ENCODE data around the gene LRMDA.

LRMDA gene

DNA sequence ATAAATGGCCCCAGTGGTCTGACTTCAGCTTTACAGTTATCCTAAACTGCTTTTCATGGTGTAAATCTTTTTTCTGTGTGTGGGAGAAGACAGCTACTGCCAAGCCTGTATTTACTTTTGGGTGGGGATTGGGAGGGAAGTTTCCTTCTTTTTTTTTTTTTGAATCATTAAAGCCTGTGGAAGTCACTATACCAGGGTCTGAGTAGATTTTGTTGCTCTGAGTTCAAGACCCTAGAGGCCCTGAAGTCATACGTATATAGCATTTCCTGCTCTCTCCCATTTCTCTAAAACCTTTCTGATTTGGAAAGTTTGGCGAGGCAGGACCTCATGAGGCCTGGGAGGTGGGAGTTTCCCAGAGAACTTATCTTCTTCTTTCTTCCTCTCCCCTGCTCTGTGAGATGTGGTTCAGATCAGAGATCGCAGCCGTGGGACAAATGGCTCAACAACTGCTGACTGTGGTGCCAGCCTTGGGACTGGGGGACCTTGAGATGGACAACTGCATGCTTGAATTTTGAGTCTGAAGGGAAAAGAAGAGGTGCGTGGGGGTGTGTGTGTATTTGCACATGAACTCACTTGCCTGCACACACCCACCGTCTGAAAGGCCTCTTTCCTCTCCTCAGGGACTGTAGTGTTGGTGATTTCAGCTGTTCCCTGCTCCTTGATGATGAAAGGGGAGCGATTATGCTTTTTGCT lies 18.1 kb downstream of the LRMDA start:
- DNase-seq = no peak

- no peak for DNase-seq
Measured at GRCh38 chr10:75450075-75450445, 18.6 kb downstream of the LRMDA start.

DNA sequence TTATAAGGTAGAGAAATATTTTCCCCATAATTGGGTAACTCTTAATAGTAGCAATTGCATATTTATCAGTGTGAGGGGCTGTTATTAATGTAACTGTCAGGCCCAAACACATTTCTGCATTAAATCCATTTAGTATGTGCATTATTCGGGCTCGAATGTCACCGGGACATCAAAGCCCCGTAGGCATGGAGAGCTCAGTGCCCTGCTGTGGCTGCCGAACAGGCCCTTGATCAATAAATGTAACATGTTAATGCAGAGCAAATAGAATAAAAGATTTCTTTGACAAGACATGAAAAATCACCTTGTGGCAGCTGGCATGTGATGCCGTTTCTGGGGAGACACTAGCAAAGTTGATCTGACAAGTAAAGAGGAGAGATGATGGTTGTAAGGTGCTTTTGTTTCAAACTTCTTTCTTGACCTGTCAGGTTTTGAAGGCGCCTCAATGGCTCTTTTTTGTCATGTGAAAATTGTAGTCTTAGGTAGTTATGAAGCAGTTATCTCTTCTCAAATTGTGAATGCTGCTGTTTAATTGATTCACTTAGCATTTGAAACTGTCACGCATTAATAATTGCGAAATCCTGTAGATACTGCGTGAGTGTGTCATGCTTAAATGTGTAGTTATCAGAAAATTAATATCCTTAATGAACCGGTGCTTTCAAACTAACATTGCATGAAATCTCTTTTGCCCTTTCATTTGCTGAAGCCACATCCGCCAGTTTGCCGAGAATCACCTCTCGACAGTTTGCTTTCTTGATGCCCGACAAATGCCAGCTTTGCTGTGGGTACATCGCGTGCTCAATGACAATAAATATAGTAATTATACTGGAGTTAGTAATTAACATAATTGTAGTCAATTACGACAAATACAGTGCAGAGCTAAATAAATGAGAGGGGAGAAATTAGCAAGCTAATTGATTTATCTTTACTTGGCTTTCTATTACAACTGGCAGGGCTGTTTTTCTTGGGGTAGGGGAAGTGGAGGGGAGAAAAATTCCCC lies 19.5 kb downstream of the LRMDA start:
- DNase-seq = no peak

GRCh38 chr10:75451831-75452230 lies 20.4 kb downstream of the LRMDA start:
- DNase-seq = no peak

DNA sequence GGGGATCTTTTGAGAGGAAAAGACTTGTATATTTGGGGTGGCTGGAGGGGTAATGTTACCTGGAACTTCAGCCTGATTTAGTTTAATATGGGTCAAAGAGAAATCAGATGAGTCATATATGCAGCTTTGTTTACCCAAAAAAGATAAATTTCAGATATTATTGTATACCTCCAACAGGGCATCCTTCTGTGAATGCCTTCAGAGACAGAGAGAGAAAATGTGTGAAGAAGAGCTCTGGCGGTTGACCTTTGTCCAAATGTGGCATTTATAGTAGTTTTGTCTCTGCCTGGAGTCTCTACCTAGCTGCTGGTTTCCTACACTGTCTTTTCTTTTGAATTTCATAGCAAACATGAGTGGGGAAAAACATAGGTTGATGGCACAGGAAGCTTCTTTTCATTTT lies 21.6 kb downstream of the LRMDA start:
- no peak for DNase-seq

DNA sequence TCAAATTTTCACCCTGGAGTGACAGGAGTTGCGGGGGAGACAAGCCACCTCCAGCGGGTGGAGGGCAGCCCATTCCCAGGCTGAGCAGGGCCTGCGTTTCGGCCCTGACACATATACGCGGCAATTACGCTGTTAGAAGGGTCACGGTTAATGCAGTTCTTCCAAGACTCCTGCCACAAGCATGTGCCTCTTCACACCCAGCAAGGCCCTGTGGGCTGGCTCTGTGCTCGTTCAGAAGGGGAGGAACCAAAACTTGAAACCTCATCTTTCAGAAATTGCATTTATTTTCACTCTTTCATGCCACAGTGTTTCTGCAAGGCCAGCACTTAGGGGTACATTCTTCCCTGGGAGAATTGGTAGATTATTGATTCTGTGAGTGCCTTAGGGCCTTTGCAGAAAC lies 24.7 kb downstream of the LRMDA start:
- no peak for DNase-seq

DNA sequence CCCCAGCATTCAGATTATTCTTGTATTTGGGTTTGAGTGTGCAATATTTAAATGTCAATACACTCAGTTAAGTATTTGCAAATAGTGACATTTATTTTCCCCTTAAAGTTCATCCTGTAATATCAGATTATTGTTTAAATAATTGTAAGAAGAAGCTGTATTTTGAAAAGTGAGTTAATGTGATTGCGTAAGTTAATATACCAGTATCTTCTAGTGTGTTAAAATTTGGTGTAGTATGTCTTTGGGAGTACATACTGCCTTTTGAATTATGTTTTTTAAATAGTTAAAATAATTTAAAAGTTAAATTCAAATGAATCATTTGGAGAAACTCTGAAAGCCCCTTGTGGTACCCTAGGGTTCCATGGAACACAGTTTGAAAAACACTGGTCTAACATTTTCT lies 28.6 kb downstream of the LRMDA start:
- DNase-seq = no peak

DNA sequence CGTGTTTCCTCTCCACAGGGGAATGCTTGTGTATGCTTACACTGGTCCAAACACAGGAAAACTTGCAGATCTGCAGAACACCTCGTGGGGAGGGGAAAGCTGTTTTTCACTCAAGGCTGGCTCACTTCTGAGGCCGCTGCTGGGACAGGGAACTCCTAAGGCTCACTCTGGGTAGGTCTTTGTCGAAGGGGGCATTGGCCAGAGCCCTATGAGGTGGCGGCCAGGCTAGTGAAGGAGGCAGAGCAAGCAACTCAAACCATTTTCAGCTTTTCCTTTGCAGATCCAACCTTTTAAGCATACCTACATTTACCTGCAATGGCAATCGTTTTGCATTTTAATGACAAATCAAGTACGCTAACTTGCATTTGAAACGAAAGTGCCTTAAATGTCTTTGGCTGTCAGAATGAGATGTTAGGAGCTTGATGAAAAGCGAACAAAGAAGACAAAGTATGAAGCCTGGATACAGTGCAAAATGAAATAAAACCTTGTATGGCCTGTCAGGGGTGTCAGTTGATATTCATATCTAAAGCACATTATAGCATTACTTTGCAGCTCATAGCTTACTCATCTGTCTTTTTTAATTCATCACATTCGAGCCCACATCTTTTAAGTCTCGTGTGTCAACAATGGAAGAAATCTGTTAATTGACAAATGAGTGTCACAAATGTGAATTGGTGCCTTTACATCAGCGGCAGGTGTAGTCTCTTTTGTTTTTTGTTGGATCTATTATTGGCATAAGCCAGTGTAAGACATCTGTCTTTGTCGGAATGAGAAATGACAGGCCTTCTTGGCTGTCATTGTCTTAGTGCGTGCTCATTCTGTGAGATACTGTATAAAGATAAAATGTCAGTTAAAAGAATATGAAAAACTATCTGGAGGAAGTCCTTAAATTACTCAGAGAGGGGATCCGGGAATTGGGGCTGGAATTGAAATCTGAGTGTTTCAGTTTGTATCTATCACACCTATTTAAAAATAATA lies 30.5 kb downstream of the LRMDA start:
- DNase-seq = no peak

GRCh38 chr10:75462865-75463264 lies 31.4 kb downstream of the LRMDA start:
- DNase-seq = no peak

GRCh38 chr10:75464478-75465449 lies 33.3 kb downstream of the LRMDA start:
- no peak for DNase-seq

GRCh38 chr10:75465450-75465827 lies 34.0 kb downstream of the LRMDA start:
- no peak for DNase-seq

DNA sequence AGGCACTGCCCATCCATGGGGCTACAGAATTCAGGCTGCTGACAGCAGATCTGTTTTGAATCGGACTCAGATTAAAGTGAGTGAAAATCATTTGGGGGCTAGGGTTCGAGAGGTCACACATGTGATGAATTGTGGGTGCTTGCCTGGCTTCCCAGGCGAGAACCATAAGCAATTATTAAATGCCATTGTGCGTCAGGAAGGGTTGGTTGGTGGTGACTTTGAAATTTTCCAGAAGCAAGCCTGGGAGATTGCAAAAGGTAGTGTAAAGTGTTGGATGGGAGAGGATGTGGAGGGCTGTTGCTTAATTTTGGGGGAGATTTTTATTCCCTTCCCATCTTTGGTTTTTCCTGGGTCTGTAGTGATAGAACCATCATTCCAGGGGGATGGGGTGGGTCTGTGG lies 34.6 kb downstream of the LRMDA start:
- no peak for DNase-seq

GRCh38 chr10:75466886-75467285 lies 35.5 kb downstream of the LRMDA start:
- DNase-seq = no peak

DNA sequence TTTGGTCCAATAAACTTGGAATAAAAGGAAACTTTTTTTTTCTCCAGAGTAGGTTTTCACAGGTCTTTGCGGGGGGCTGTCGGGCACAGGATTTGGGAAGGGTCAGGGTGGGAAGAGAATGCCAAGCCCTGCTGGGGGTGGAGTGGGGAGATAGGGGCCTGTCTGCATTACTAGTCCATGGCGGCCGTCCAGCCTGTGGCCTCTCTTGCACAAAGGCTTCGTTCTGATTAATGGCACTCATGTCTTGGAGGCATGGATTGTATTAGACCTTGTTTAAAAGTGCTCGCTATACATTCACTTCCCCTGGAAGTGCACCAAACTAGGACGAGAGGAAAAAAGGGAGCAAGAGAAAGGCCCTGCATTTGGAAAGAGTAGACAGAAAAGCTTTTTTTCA lies 37.2 kb downstream of the LRMDA start:
- no peak for DNase-seq

DNA sequence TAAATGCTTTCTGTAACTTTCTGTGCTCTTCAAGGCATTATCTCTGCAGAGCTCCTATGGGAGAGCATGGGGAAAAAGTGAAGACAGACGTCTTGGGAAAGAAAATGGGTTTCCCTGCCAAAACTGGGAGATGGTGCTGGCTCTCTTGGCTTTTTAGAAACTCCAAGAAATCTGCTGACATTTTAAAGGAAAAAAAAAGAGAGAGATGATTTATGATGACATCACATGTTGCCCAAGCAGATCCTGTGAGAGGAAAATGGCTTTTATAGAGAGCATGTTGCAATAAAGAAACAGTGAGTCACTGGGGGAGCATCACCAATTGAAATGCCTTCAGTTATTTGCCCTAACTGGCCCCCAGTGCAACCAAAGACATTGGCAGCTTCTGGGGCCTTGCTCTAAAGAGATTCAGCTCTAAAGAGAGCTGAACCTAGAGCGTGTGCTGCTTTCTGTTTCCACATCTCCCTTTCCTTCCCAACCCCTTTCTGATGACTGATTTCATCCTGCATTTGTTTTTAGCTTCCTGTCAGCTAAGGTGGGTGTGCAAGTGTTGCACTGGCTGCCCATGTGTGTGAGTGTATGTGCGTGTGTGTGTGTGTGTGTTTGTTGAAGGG lies 37.7 kb downstream of the LRMDA start:
- no peak for DNase-seq

DNA sequence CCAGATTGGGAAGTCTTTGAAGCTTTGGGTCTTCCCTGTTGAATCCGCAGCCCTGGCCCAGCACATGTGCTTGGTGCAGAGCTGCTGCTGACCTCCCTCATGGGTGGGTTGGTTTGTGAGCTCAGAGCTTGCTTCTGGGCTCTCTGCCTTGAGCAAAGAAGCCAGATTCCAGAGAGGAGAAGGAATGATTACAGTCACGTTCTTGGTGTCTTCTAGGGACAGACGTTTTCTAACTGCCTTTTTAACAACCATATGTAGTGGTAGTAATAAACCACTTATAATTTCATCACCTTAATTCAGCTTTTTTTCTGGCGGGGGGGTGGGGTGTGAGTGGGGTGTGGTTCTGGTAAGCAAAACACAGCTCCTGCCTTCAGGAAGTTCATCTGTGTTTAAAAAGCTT lies 39.5 kb downstream of the LRMDA start:
- DNase-seq = no peak

- no peak for DNase-seq
Measured at GRCh38 chr10:75472685-75473084, 41.3 kb downstream of the LRMDA start.

- no peak for DNase-seq
Measured at GRCh38 chr10:75474106-75474505, 42.7 kb downstream of the LRMDA start.

DNA sequence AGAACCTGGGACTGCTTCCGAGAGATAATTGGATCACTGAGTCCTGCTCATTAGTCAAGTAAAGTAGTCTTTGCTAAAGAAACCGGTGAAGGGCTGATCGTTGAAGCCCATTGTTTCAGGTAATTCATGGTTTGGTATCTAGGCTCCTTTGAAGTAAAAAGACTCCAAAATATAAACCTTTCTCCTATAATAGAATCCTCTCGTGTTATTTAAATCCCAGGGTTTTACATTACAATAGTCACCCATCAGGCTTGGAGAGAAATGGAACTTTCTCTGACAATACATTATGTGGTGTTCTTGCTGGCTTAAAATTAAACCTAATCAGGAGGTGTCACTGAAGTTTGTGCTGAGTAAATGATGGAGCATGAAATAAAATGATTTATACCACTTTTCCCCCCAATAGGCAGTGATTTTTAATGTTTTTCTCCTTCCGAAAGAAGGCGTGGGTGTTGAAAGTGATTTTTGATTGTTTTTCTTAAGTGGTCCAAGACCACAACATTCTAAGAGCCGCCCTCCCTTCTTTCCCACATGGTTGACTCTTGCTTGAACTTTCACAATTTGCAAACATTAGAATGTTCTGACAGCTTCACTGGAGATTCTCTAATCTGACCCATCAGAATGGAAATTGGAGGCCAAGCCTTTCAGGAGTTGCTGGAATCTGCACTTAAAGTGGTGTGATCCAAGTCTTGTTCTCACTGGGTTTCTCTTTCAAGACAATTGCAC lies 44.2 kb downstream of the LRMDA start:
- DNase-seq = no peak

DNA sequence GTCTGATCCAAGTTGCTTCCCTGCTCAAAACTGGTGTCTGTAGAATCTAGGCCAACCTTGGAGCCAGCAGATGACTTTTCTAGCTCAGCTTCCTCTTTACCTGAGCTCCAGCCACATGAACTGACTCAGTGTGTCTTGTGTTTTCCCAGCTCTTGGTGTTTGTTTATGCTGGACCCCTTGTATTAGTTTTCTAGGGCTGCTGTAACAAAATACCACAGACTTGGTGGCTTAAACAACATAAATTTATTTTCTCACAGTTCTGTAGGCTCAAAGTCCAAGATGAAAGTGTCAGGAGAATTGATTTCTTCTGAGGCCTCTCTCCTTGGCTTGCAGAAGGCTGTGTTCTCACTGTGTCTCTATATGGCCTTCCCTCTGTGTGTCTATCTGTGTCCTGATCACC lies 45.1 kb downstream of the LRMDA start:
- no peak for DNase-seq

DNA sequence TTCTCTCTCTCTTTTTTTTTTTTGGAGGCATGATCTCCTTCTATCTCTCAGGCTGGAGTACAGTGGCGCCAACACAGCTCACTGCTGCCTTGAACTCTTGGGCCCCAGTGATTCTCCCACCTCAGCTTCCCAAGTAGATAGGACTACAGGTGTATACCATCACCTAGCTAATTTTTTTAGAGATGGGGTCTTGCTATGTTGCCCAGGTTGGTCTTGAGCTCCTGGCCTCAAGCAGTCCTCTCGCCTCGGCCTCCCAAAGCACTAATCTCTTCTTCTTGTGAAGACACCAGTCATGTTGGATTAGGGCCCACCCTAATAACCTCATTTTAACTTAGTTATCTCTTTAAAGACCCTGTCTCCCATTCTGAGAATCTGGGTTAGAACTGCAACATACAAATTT lies 45.6 kb downstream of the LRMDA start:
- no peak for DNase-seq
